GM20431 (cell line): ENCODE results near the gene BLVRB.
"Not testable (repeated sequence)": the region's sequence is repeated elsewhere in the genome, so short reads cannot be mapped to it uniquely, and the experiment has no call there.

ENCODE experiments used
- in situ Hi-C: fragments of 300-500 bp; cut with MseI, MboI; formaldehyde crosslinking; loops from one replicate; pipeline ENCODE4 v1.15.0; 2020; ENCODE audit warnings: low sequenced_read_pairs; ENCODE audit not compliant: unreplicated experiment

The BLVRB gene

DNA sequence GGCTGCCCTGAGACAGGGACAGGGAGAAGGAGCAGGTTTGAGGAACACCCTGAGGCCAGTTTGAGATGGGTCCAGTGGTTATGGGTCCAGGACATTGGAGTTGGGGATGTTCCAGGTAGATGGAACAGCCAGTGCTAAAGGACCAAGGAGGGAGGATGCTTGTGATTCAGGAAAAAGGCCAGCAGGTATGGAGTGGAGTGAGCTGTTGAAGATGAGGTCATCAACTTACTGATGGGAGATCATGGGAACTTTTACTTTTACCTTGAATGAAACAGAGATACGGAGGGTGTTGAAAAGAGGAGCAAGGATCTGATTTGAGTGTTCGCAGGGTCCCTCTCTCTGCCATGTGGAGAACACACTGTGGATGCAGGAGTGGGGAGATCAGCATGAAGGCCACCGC, 26.7 kb upstream of the BLVRB start:
- in situ Hi-C loops, result no loop called here

DNA sequence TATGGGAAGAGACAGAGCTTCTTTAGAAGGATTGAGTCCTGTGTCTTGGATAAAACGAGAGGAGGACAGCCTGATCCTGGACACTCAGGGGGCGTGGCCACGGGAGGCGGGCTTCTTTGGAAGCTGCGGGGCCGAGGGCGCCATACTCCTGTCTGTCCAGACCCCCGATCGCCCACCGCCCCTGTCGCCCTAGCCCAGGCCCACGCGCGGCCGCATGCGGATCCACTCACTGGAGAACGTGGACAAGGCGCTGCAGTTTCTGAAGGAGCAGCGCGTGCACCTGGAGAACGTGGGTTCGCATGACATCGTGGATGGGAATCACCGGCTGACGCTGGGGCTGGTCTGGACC, 24.3 kb upstream of the BLVRB start:
- in situ Hi-C loops, result no loop called here

DNA sequence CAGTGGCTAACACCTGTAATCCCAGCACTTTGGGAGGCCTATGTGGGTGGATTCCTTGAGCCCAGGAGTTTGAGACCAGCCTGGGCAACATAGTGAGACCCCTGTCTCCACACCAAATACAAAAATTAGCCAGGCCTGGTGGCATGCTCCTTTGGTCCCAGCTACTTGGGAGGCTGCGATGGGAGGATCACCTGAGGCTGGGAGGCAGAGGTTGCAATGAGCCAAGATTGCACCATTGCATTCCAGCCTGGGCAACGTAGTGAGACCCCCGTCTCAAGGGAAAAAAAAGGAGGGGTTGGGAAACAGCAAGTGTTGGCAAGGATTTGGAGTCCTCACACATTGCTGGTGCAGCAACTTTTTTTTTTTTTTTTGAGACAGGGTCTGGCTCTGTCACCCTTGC, 20.5 kb upstream of the BLVRB start:
- in situ Hi-C loops, result no loop called here

DNA sequence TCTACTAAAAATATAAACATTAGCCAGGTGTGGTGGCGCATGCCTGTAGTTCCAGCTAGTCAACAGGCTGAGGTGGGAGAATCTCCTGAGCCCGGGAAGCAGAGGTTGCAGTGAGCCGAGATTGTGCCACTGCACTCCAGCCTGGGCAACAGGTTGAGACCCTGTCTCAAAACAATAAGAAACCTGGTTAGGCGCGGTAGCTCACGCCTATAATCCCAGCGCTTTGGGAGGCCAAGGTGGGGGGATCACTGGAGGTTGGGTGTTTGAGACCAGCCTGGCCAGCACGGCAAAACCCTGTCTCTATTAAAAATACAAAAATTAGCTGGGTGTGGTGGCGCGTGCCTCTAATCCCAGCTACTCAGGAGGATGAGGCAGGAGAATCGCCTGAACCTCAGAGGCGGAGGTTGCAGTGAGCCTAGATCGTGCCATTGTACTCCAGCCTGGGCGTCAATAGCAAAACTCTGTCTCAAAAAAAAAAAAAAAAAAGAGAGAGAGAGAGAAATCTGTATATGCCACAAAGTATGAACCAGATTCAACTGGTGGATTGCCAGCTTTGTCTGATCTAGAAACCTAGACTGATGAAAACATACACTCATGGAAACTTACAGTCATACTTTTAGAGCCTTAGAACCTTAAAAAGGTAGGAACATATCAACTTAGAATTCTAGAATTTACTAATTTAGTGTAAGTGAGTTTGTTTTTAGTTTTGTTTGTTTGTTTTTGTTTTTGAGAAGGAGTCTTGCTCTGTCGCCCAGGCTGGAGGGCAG, 10.5 kb upstream of the BLVRB start:
- in situ Hi-C loops, result not testable (repeated sequence)

DNA sequence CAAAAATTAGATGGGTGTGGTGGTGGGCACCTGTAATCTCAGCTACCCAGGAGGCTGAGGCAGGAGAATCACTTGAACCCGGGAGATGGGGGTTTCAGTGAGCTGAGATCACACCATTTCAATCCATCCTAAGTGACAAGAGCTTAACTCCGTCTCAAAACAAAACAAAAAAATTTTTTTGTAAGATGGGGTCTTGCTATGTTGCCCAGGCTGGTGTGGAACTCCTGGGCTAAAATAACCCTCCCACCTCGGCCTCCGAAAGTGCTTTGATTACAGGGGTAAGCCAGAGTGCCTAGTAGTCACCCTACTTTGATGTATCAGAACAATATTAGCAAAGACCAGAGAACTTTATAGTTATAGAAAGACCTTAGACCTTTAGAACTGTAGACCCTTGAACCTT, 9.2 kb upstream of the BLVRB start:
- in situ Hi-C loops, result no loop called here

DNA sequence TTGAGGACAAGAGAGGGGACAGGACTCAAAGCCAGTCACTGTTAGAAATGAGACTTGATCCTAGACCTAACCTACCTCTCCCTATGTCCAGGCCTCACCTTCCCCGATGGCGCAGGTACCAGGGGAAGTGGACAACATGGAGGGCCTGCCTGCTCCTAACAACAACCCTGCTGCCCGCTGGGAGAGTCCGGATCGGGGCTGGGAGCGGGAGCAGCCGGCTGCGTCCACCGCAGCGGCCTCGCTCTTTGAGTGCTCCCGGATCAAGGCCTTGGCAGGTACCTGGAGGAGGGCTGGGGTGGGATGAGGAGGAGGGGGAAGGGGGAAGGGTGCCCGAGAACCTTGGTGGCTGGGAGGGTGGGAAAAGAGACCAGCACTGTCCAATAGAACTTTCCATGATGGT, 7.0 kb upstream of the BLVRB start:
- in situ Hi-C loops, result no loop called here

DNA sequence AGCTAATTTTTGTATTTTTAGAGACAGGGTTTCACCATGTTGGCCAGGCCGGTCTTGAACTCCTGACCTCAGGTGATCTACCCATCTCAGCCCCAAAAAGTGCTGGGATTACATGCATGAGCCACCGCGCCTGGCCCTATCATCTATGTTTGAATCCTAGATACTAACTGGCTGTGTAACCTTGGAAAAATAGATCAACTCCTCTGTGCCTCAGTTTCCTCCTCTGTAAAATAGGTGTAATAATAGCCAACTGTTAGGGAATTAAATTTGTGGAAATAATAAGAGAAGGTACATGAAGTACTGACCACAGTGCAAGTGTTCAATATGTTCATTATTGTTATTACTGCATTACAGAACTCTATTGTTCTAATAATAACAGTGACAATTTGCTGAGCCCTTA, 5.6 kb upstream of the BLVRB start:
- in situ Hi-C loops, result no loop called here

DNA sequence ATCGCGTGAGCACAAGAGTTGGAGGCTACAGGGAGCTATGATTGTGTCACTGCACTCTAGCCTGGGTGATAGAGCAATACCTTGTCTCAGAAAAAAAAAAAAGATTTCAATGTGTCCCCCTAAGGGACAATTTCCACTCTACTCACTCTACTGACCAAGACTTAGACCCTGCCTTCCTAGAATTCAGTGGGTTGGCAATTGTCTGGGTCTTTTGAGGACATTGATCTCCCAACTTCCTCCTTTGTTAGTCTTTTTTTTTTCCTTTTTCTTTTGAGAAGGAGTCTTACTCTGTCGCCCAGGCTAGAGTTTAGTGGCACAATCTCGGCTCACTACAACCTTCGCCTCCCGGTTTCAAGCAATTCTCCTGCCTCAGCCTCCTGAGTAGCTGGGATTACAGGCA, 3.5 kb upstream of the BLVRB start:
- in situ Hi-C loops, result no loop called here

DNA sequence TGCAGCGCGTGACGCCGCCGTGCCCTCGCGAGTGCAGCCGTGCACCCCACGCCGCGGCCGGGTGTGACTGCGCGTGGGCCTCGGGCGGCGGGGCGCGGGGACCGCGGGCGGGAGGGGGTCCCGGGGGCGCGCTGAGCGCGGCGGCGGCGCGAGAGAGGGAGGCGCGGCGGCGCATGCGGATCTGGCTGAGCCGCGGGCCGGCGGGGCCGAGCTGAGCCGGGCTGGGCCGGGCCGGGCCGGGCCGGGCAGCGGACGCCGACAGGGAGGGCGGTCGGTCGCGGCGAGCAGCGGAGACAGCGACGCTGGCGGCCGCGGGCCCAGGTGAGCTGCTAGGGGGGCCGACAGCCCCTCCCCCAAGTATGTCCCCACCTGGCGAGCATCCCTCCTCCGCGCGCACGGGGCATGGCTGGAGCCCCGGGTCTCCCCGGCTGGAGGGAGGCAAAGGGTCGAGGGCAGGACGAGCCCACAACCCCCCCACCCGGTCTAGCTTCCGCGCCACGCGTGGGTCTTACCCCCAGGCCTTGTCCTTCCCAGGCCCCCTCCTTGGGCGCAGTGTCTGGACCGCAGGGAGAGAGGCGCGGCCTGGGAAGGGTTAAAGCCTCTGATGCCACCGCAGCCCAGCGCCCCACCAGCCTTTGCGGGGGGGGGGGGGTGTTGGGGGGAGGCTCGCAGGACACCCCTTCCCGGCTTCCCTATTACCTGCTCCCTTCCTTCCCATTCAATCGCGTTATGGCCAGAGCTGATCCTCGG, 1.6 kb upstream of the BLVRB start, which contains the start of gene SPTBN4:
Gene SPTBN4 (plus strand): TSS at position 17 of the 750 bp plus-strand sequence. CDS start 5,621 bp downstream, outside the sequence.
- in situ Hi-C loops, result no loop called here

DNA sequence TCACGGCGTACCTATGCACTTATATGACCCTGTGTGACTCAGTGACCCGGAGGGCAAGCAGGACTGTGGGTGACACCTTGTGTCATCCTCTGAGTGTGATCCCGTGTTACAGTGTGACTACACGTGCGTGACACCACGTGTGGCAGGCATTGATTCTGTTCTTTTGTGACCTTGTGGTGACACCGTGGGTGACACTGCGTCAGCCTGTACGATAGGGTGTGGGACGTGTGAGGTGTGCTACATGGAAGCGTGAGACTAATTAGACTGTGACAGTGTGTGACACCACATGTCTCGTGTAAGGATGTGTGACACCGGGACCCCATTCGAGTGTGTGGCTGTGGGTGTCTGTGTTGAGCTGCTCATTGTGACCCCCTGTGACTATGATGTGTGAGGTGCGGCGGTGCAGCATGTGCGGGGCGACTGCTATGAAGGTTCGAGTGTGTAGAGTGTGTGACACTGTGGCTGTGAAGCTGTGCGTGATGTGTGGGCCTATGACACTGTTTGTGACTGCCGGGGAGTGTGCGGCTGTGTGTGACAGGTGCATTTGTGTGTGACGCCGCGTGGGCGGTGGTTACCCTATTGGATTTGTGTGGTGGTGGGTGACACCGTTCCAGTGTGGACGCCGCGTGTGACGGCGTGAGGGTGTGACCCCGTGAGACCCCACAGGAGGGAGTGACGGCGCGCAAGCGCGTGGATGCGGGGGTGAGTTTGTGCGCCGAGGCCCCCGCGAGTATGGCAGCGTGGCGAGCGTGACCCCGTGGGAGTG, 857 bp upstream of the BLVRB start:
- in situ Hi-C loops, result no loop called here

DNA sequence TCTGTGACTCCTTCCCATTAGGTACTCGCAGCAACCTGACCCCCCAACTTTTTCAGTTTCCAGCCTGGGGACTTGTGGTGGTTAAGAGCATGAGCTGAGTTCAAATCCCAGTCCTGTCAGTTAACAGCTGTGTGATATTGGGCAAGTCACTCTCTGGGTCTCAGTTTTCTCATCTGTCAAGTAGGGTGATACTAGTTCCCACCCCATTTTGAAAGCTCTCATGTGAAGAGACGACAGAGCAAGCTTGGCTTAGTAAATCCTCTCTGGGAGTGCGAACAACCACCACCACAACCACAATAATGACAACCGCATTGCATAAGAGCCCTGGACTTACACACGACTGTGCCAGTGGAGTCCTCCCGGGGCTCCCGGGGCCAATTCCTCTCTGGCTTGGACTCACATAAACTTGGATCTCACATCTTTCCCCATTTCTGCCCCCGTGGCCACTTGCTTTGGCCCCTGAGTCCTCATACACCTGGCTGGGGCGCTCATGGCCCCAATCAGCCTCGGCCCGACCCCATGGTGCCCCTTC, 454 bp downstream of the BLVRB start:
- in situ Hi-C loops, result no loop called here

DNA sequence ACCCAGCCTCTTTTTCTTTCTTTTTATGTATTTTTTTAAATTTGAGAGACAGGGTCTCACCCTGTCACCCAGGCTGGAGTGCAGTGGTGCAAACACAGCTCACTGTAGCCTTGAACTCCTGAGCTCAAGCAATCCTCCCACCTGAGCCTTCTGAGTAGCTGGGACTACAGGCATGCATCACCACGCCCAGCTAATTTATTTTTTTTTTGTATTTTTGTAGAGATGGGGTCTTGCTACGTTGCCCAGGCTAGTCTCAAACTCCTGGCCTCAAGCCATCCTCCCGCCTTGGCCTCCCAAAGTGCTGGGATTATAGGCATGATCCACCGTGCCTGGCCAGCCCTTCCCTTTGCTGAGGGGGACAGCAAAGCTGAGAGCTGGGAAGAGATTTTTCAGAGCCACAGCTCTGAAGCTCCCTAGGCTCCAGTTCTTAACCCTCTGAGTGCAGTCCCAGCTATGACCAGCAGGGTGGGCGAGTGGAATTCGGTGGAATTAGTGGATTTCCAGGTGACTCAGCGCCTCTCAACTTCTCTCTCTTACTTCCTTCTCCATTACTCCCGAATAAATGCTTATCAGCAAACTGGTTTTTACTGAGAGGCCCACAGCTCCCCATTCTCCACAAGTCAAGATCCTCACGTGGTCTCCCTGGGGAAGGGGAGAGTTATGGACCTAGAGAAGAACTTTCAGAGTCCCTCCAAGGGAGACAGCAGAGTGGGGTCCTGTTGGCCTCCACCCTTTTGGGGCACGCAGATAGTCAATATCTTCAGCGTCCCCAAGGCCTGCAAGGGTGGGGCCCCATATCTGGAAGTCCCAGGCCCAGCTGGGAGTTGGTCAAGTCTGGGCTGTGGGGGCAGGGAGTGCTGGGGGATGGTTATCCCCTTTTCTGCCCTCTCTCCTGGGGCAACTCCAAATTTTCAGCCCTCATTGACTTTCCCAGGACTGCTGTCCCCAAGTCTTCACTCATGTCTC, 1.2 kb downstream of the BLVRB start:
- in situ Hi-C loops, result no loop called here

DNA sequence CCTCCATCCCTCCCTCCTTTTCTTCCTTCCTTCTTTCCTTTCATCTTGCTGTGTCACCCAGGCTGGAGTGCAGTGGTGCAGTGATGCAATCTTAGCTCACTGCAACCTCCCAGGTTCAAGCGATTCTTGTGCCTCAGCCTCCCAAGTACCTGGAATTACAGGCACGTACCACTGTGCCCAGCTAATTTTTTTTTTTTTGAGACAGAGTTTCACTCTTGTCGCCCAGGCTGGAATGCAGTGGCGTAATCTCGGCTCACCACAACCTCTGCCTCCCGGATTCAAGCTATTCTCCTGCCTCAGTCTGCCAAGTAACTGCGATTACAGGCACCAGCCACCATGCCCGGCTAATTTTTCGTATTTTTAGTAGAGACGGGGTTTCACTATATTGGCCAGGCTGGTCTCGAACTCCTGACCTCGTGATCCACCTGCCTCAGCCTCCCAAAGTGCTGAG, 1.9 kb downstream of the BLVRB start:
- in situ Hi-C loops, result not testable (repeated sequence)

DNA sequence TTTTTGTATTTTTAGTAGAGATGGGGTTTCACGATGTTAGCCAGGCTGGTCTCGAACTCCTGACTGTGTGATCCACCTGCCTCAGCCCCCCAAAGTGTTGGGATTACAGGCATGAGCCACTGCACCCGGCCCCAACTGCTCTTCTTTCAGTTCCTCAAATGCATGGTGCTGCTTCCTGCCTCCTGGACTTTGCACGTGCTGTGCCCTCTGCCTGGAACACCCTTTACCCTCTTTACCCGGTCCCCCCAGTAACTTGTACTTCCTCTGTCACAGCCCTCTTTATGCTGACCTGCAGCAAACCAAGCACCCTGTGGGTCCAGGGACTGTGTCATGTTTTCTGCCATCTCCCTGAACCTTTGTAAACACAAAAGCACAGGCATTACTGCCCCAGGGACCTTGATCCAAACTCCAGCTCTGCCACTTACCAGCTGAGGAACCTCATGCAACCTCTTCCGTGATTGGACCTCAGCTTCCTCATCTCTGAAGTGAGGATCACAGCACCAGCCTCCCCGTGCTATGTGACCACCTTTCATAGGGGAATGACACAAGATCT, 3.8 kb downstream of the BLVRB start:
- in situ Hi-C loops, result no loop called here

DNA sequence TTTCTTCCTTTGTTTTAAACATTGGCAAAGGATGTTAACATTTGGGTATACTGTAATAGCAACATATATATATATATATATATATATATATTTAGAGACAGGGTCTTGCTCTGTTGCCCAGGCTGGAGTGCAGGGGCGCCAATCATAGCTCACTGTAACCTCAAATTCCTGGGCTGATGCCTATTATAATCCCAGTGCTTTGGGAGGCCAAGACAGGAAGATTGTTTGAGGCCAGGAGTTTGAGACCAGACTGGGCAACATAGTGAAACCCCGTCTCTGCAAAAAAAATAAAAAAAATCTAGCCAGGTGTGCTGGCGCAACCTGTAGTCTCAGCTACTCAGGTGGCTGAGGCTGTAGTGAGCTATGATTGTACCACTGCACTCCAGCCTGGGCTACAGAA, 5.4 kb downstream of the BLVRB start:
- in situ Hi-C loops, result no loop called here

DNA sequence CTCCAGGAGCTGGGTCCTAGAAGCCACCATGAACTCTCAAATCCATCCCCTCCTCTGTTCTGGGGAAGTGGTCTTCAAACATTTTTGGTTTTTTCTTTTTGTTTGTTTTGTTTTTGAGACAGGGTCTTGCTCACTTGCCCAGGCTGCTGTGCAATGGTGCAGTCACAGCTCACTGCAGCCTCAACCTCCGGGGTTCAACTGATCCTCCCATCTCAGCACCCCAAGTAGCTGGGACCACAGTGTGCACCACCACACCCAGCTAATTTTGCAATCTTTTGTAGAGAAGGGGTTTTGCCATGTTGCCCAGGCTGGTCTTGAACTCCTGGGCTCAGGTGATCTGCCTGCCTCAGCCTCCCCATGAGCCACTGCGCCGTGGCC, 7.0 kb downstream of the BLVRB start:
- in situ Hi-C loops, result no loop called here

DNA sequence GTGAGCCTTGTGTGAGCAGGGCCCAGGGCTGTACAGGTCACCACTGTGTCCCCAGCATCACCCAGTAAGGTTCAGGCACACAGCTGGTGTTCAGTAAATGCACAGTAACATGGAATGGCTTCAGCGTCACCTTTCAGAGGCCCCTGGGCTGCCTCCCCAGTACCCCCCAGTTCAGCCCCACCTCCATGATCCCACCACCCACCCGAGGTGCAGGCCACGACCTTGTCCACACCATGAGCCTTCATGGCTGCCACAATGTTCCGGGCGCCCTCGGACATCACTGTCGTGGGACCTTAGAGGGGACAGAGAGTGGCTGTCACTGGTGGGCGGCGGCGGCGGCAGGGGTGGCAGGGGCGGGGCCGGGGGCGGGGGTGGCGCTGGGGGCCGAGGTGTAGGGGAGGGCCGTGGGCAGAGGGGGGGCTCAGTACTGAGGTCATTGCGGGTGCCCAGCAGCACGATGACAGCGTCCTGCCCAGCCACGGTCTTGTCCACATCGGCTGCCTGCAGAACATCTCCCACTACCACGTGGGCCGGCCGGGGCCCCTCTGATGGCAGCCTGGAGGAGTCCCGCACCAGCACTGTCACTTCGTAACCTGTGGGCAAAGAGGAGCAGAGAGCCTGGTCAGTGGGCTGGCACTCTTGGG, 7.5 kb downstream of the BLVRB start:
- in situ Hi-C loops, result no loop called here

DNA sequence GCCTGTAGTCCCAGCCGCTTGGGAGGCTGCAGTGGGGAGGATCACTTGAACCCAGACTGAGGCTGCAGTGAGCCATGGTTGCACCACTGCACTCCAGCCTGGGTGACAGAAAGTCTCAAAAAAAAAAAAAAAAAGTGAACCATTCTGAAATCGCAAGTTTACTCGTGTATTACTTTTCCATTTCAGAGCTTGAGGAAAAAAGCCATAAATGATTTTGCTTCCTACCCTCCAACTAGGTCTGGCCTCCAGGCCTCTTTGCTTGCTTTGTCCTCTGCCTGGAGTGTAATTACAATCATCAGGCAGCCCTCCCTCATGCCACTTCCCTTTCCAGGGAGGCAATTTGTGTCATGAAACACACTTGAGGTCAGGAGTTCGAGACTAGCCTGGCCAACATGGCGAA, 8.5 kb downstream of the BLVRB start:
- in situ Hi-C loops, result no loop called here

DNA sequence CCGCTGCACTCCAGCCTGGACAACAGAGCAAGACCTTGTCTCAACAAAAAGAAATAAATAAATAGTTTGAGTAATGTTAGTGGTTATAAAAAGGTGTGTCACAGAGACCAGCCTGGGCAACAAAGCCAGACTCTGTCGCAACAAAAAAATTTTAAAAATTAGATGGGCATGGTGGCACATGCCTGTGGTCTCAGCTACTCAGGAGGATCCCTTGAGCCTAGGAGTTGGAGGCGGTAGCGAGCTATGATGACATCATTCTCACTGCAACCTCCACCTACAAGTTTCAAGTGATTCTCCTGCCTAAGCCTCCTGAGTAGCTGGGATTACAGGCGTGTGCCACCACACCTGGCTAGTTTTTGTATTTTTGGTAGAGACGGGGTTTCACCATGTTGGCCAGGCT, 11.6 kb downstream of the BLVRB start:
- in situ Hi-C loops, result not testable (repeated sequence)
